ENCODE data around the gene SMIM26. TPM values are rescaled to one million over a fixed set of nuclear protein-coding genes. Genes with fewer than 3 reads are reported as not detected.
"Not testable (repeated sequence)": the region's sequence is repeated elsewhere in the genome, so short reads cannot be mapped to it uniquely, and the experiment has no call there.

The SMIM26 gene, protein sequence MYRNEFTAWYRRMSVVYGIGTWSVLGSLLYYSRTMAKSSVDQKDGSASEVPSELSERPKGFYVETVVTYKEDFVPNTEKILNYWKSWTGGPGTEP
- total RNA-seq (2014; rRNA removed; shearing (Covaris generic)), result 234 and 299 TPM in 2 replicates

DNA sequence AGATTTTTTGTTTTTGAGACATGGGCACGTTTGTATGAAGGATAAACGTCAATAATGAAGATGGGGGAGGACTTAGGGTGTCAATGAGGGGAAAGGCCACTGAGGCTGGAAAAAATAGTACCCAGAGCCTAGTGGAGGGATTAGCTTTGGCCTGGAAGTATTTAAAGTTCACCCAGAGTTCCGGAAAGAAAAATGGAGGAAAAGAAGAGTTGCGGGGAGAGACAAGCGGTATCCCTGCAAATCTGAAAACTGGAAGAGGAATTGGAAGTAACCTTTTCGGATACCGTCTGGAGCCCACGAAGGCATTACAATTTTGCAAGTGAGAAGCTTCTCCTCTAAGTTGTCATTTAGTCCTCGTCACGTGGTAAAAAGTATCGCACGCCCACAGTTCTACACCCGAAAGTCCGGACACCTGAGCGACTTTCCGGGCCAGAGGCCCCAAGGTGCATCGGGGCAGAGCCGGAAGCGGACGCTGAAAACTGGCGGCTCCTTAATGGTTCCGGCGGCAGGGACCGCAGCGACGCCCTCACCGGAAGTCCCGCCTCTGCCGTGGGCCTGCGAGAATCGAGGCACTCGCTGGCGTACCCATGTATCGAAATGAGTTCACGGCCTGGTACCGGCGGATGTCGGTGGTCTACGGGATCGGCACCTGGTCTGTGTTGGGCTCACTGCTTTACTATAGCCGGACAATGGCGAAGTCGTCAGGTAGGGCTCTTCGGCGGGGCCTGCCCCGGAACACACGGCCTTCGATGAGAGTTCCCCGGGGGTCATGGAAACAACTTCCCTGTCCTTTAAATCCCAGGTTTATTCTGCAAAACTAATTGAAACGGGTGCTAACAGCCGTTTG lies at the start of gene SMIM26:
SMIM26 (plus strand) TSS at position 541 of the 847 bp plus-strand sequence; CDS start at position 588, 47 bp downstream.
- DNase-seq (ENCODE audit: low read depth), result peak; percentile 92

- not testable (repeated sequence) for DNase-seq (ENCODE audit: low read depth)
Measured at GRCh38 chr20:18522066-18522465, 45.2 kb upstream of the SMIM26 start.

DNA sequence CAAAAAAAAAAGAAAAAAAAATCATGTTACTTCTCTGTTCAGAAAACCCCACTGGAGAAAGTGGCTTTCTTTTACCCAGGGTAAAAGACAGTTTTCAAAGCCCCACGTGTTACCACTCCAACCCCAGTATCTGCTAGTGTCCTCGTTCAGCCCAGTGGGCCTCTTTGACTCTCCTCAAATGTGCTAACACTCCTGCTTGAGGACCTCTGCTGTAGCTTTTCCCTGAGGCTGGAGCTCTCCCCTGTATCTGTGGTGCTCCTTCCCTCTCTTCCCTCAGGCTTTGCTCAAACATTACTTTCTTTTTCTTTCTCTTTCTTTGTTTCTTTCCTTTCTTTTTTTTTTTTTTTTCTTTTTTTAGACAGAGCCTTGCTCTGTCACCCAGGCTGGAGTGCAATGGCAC lies 44.2 kb upstream of the SMIM26 start:
- DNase-seq (ENCODE audit: low read depth), result no peak

- DNase-seq (ENCODE audit: low read depth), result peak; percentile 76
Measured at GRCh38 chr20:18524646-18525045, 42.6 kb upstream of the SMIM26 start.

DNA sequence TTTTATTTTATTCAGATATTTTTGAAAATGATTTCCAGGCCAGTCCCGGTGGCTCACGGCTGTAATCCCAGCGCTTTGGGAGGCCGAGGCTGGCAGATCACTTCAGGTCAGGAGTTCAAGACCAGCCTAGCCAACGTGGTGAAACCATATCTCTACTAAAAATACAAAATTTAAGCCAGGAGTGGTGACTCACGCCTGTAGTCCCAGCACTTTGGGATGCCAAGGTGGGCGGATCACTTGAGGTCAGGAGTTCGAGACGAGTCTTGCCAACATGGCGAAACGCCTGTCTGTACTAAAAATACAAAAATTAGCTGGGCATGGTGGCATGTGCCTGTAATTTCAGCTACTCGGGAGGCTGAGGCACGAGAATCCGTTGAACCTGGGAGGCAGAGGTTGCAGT lies 40.5 kb upstream of the SMIM26 start:
- DNase-seq (ENCODE audit: low read depth), result not testable (repeated sequence)

DNA sequence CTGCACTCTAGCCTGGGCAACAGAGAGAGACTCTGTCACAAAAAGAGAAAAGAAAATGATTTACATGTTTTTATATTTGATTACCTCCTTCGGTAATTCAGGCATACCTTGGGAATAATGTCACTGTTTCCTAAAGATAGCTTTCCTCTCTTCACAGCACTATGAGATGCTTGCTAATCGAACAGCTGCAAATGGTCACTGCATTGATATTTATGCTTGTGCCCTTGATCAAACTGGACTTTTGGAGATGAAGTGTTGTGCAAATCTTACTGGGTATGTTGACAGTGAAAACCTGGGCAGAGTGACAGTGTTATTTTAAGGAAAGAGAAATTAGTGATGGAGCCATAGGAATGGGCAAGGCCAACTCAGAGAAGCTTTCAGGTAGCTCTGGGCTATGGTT lies 39.9 kb upstream of the SMIM26 start:
- no peak for DNase-seq (ENCODE audit: low read depth)

GRCh38 chr20:18527836-18528235 lies 39.4 kb upstream of the SMIM26 start:
- peak; percentile 68 for DNase-seq (ENCODE audit: low read depth)

DNA sequence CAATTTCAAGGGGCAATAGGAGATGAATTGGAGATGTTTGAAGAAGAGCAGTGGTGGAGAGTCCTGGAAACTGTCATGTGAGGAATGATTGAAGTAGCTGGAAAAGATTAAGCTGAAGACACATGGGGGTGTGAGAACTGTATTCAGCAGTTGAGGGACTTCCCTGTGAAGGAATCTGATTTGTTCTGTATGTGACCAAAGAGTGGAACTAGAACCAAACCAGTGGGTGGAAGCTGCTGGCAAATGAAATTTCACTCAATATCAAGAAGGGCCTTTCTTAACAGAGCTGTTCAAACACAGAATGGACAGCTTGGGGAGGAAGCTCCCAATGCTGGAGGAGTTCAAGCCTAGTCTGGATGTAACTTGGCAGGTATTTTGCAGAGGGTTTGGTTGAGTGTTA lies 38.2 kb upstream of the SMIM26 start:
- DNase-seq (ENCODE audit: low read depth), result no peak

DNA sequence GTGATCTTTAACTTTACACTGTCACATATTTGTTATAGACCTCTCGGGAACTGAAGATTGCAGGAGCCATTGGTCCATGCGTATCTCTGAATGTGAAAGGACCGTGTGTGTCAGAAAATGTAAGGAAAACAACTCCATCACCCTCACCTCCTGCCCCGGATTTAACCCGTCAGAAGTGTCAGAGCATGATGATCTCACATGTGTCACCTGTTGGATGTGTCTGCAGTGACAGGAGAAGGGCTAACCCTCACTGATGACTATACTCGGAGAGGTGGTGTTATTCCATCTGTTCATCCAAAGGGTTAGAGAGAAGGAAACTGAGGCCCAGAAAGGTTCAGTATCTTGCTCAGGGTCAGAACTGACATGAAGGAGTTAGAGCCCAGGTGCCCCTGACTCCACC lies 34.6 kb upstream of the SMIM26 start:
- no peak for DNase-seq (ENCODE audit: low read depth)

GRCh38 chr20:18533491-18533890 lies 33.7 kb upstream of the SMIM26 start:
- no peak for DNase-seq (ENCODE audit: low read depth)

GRCh38 chr20:18533978-18534644 lies 33.1 kb upstream of the SMIM26 start:
- no peak for DNase-seq (ENCODE audit: low read depth)

GRCh38 chr20:18537651-18538050 lies 29.6 kb upstream of the SMIM26 start:
- DNase-seq (ENCODE audit: low read depth), result no peak

GRCh38 chr20:18541741-18542140 lies 25.5 kb upstream of the SMIM26 start:
- DNase-seq (ENCODE audit: low read depth), result no peak

- no peak for DNase-seq (ENCODE audit: low read depth)
Measured at GRCh38 chr20:18543216-18543615, 24.0 kb upstream of the SMIM26 start.

DNA sequence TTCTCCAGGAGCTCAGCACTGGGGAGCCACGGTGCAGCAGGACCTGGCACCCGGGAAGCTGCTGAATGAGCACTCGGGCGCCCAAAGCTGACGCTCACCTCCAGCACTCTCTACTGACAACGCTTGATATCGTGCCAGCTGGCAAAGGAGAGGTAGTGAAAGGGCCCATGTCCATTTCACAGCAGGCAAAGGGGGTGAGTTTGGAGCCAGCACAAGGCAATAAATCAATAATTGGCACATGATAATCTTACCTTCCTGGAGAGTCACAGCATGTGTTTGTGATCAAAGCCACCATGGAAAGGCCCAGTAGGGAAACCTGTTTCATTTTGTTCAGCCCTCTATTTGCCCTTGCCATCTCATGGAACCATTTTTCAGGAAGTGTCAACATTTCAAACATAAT lies 23.3 kb upstream of the SMIM26 start:
- no peak for DNase-seq (ENCODE audit: low read depth)

- no peak for DNase-seq (ENCODE audit: low read depth)
Measured at GRCh38 chr20:18545566-18545965, 21.7 kb upstream of the SMIM26 start.

GRCh38 chr20:18548465-18548864 lies 18.8 kb upstream of the SMIM26 start:
- DNase-seq (ENCODE audit: low read depth), result no peak

DNA sequence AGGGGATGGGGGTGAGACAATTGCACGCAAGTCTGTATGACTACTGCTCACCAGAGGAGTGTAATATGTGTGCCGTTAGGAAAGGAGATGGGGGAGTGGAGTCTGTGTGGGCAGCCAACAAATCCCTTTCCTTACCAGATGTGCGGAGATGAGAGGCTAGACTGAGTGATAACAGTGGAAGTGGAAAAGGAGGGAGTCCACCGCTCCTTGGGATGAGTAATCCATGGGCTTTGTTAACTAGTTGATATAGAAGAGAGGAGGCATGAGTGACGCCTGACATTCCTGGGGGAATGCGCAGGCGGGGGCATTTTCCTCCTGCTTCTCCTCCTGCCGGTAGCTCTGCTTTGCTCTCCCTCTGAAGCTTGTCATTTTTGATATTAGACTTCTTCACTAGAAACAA lies 13.5 kb upstream of the SMIM26 start:
- DNase-seq (ENCODE audit: low read depth), result no peak

GRCh38 chr20:18567739-18568091 lies 483 bp downstream of the SMIM26 start:
- no peak for DNase-seq (ENCODE audit: low read depth)

GRCh38 chr20:18571009-18571408 lies 3.8 kb downstream of the SMIM26 start:
- no peak for DNase-seq (ENCODE audit: low read depth)

DNA sequence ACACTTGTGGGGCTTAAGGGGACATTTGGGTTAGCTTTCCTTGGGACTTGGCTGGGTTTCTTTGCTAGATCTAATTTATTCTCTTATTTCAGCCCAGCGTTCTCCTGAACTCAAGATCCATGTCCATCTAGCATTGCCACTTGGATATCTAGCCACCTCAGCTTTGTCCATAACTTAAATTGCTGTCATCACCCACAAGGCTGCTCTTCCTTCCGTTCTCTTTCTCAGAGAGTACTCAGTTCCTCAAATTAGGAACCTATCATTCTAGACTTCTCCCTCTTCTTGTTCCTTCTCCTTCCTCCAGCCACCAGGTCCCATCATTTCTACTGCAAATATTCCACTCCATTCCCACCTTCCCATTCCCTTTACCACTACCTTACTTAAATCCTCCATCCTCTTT lies 4.3 kb downstream of the SMIM26 start:
- no peak for DNase-seq (ENCODE audit: low read depth)

DNA sequence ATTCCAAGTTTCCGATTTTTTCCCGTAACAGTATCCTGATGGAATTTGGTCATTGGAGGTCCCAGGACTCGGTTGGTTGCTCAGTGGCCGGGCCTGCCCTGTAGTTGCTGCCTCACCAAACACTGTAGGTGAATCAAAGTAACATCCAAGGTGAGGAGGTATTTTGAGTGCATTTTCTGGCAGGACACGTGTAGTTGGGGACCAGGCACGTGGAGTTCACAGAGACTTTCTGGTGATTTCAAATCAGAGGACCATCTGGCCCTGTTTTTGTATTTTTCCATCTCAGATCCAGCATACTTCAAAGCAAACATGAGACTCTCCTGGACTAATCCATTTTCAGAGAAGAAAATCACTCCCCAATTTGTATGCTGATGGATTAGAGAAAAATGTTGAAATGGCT lies 10.7 kb downstream of the SMIM26 start:
- no peak for DNase-seq (ENCODE audit: low read depth)

- no peak for DNase-seq (ENCODE audit: low read depth)
Measured at GRCh38 chr20:18578581-18578980, 11.3 kb downstream of the SMIM26 start.

Data from RPMI7951 (cell line).